GM18499 (cell line): ENCODE data around the gene PLSCR2.
"Not testable (repeated sequence)": the region's sequence is repeated elsewhere in the genome, so short reads cannot be mapped to it uniquely, and the experiment has no call there.

Experiments
- ATAC-seq: cut with Tn5 transposase; IDR thresholded peaks from one replicate; pipeline ENCODE4 v1.9.1; 2021; ENCODE audit warnings: moderate number of reproducible peaks; ENCODE audit not compliant: insufficient read depth, unreplicated experiment

PLSCR2 gene

GRCh38 chr3:146491303-146491702, 21.9 kb upstream of the PLSCR2 start:
- ATAC-seq = no peak

- ATAC-seq = no peak
Observed at GRCh38 chr3:146485297-146485696, 15.9 kb upstream of the PLSCR2 start.

GRCh38 chr3:146476094-146476740, 6.9 kb upstream of the PLSCR2 start:
- ATAC-seq = no peak

- not testable (repeated sequence) for ATAC-seq
Observed at GRCh38 chr3:146474976-146475375, 5.6 kb upstream of the PLSCR2 start.

- ATAC-seq = no peak
Observed at GRCh38 chr3:146473726-146474125, 4.4 kb upstream of the PLSCR2 start.

- ATAC-seq = no peak
Observed at GRCh38 chr3:146472611-146473010, 3.2 kb upstream of the PLSCR2 start.

- ATAC-seq = no peak
Observed at GRCh38 chr3:146471012-146471411, 1.7 kb upstream of the PLSCR2 start.

- ATAC-seq = no peak
Observed at GRCh38 chr3:146470425-146470990, 1.1 kb upstream of the PLSCR2 start.

- ATAC-seq = no peak
Observed at GRCh38 chr3:146468671-146469149, 651 bp downstream of the PLSCR2 start.

- ATAC-seq = no peak
Observed at GRCh38 chr3:146468234-146468633, 1.1 kb downstream of the PLSCR2 start.

GRCh38 chr3:146466604-146467003, 2.8 kb downstream of the PLSCR2 start:
- ATAC-seq = no peak

GRCh38 chr3:146465693-146466465, 3.5 kb downstream of the PLSCR2 start:
- ATAC-seq = no peak

GRCh38 chr3:146464783-146465182, 4.6 kb downstream of the PLSCR2 start:
- no peak for ATAC-seq

- no peak for ATAC-seq
Observed at GRCh38 chr3:146464005-146464595, 5.3 kb downstream of the PLSCR2 start.

- ATAC-seq = no peak
Observed at GRCh38 chr3:146454796-146455195, 14.6 kb downstream of the PLSCR2 start.

GRCh38 chr3:146449613-146450012, 19.7 kb downstream of the PLSCR2 start:
- no peak for ATAC-seq

GRCh38 chr3:146449076-146449475, 20.3 kb downstream of the PLSCR2 start:
- ATAC-seq = no peak

GRCh38 chr3:146446026-146446425, 23.3 kb downstream of the PLSCR2 start:
- no peak for ATAC-seq

- ATAC-seq = not testable (repeated sequence)
Observed at GRCh38 chr3:146440310-146440709, 29.1 kb downstream of the PLSCR2 start.

GRCh38 chr3:146432066-146432465, 37.3 kb downstream of the PLSCR2 start:
- ATAC-seq = no peak

- ATAC-seq = no peak
Observed at GRCh38 chr3:146431240-146431639, 38.1 kb downstream of the PLSCR2 start.
